ENCODE measurements around the gene MEST.

DNA sequence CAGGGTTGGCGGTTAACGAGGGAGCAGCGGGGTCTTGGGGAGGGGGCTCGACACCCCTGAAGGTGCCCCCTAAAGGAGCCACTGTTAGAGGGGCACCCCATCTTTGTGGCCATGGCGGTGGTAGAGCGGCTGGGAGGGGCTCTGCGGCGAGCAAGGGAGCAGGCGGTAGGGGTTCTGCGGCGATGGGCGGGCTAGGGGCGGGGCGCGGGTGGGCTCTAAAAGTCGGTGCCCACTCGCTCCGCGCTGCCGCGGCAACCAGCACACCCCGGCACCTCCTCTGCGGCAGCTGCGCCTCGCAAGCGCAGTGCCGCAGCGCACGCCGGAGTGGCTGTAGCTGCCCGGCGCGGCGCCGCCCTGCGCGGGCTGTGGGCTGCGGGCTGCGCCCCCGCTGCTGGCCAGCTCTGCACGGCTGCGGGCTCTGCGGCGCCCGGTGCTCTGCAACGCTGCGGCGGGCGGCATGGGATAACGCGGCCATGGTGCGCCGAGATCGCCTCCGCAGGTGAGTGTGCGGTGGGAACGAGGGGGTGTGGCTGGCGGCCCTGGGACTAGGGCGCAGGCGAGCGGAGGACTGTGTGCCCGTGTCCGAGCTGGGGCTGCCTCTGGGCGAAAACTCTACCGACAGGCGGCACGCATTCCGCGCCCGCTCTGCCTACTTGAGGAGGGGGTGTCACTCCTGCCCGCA, at the start of gene MEST:
- TF ChIP-seq POLR2AphosphoS5 (IDR thresholded peaks at IDR 0.05) (no peak), CTCF (IDR thresholded peaks at IDR 0.05) (no peak)

Data from sigmoid colon (tissue), 4 donors.